ENCODE measurements around the gene FXYD4.
"Not testable (repeated sequence)": the region's sequence is repeated elsewhere in the genome, so short reads cannot be mapped to it uniquely, and the experiment has no call there.

FXYD4 gene

GRCh38 chr10:43407576-43408330, 36.3 kb downstream of the FXYD4 start:
- H3K36me3 Mint-ChIP-seq = peaks cover 76% of the 10 kb centered on the region
- H3K27ac Mint-ChIP-seq = peak overlapping the region; percentile 99
- peaks cover 45% of the 10 kb centered on the region for H3K4me1 Mint-ChIP-seq
- H3K9me3 Mint-ChIP-seq = no peaks in the 10 kb centered on the region
- peak; percentile 77 to 91 for DNase-seq (ENCODE audit: low spot score in 2 of 2)
- peak; percentile 64 for ATAC-seq
- H3K4me3 Mint-ChIP-seq = peak overlapping the region; percentile 96

GRCh38 chr10:43408331-43408709, 36.9 kb downstream of the FXYD4 start:
- Mint-ChIP-seq H3K4me1 (peaks cover 39% of the 10 kb centered on the region), H3K36me3 (peaks cover 70% of the 10 kb centered on the region), H3K4me3 (peak overlapping the region; percentile 96), H3K27ac (peak overlapping the region; percentile 99), H3K9me3 (no peaks in the 10 kb centered on the region)
- ATAC-seq (no peak), DNase-seq (ENCODE audit: low spot score in 2 of 2) (no peak)

DNA sequence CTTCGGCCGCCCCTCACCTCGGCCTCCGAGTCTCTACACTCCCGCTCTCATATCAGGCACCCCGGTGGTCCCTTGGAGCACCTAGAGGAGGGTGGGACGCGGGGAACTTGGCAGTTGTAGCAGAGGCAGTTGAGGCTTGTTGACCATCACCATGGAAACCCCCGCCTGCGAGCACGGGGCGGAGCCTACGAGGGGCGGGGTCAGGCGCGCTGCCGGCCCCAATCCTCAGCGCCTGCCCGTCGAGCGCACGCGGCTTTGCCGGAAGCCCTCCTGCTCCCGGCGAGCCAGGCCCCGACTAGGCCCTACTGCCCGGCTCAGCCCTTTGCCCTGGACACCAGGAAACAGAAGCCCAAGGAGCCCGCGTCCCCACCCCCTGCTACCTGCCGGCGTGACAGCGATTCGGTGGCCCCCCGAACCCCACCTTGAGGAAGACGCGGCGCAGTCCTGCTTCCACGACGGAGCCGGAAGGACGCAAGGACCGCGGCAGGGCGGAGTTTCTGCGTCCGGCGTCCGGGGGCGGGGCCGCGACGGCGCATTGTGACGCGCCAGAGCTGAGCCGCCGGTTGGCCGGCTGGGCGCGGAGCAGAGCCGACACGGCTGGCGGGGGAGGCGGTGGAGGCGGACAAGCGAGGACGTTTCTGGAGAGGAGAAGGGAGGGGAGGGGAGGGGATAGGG, 37.4 kb downstream of the FXYD4 start, which contains the start of gene HNRNPF:
Gene HNRNPF, minus strand, starts transcription at position 477 of the 675 bp plus-strand sequence. CDS start 21,302 bp downstream, outside the sequence.
- ATAC-seq = peak; percentile 85
- H3K36me3 Mint-ChIP-seq = peaks cover 65% of the 10 kb centered on the region
- H3K4me1 Mint-ChIP-seq = peaks cover 34% of the 10 kb centered on the region
- H3K9me3 Mint-ChIP-seq = no peaks in the 10 kb centered on the region
- peak; percentile 94 to 97 for DNase-seq (ENCODE audit: low spot score in 2 of 2)
- H3K27ac Mint-ChIP-seq = peak within 1 kb of the TSS; percentile 99
- peak within 1 kb of the TSS; percentile 96 for H3K4me3 Mint-ChIP-seq

GRCh38 chr10:43409385-43410109, 38.1 kb downstream of the FXYD4 start:
- ATAC-seq (peak; percentile 31), DNase-seq (ENCODE audit: low spot score in 2 of 2) (peak; percentile 38 to 83)
- H3K27ac Mint-ChIP-seq = peak overlapping the region; percentile 99
- no peaks in the 10 kb centered on the region for H3K9me3 Mint-ChIP-seq
- peaks cover 27% of the 10 kb centered on the region for H3K4me1 Mint-ChIP-seq
- peaks cover 58% of the 10 kb centered on the region for H3K36me3 Mint-ChIP-seq
- H3K4me3 Mint-ChIP-seq = peak overlapping the region; percentile 96

- peaks cover 50% of the 10 kb centered on the region for H3K36me3 Mint-ChIP-seq
- peak overlapping the region; percentile 99 for H3K27ac Mint-ChIP-seq
- no peak for ATAC-seq
- DNase-seq (ENCODE audit: low spot score in 2 of 2) = no peak
- peaks cover 23% of the 10 kb centered on the region for H3K4me1 Mint-ChIP-seq
- peak overlapping the region; percentile 96 for H3K4me3 Mint-ChIP-seq
- no peaks in the 10 kb centered on the region for H3K9me3 Mint-ChIP-seq
Observed at GRCh38 chr10:43410345-43410744, 38.9 kb downstream of the FXYD4 start.

DNA sequence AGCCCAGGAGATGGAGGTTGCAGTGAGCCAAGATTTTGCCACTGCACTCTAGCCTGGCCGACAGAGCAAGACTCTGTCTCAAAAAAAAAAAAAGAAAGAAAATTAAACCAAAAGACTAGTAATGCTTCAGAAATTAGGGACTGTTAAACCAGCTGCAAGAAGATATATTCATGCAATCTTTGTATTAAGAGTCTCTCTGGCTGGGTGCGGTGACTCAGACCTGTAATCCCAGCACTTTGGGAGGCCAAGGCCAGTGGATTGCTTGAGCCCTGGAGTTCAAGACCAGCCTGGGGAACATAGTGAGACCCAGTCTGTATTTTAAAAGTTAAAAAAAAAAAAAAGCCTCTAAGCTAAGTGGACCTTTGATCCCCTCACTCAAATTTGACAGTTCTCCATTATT, 40.1 kb downstream of the FXYD4 start:
- peaks cover 23% of the 10 kb centered on the region for H3K4me1 Mint-ChIP-seq
- DNase-seq (ENCODE audit: low spot score in 2 of 2) = no peak
- no peaks in the 10 kb centered on the region for H3K9me3 Mint-ChIP-seq
- H3K27ac Mint-ChIP-seq = no peak overlapping the region
- no peak for ATAC-seq
- peaks cover 38% of the 10 kb centered on the region for H3K36me3 Mint-ChIP-seq
- H3K4me3 Mint-ChIP-seq = no peak overlapping the region

- H3K27ac Mint-ChIP-seq = peak overlapping the region; percentile 50
- no peak for ATAC-seq
- H3K4me1 Mint-ChIP-seq = peaks cover 32% of the 10 kb centered on the region
Observed at GRCh38 chr10:43415544-43415943, 44.1 kb downstream of the FXYD4 start.

DNA sequence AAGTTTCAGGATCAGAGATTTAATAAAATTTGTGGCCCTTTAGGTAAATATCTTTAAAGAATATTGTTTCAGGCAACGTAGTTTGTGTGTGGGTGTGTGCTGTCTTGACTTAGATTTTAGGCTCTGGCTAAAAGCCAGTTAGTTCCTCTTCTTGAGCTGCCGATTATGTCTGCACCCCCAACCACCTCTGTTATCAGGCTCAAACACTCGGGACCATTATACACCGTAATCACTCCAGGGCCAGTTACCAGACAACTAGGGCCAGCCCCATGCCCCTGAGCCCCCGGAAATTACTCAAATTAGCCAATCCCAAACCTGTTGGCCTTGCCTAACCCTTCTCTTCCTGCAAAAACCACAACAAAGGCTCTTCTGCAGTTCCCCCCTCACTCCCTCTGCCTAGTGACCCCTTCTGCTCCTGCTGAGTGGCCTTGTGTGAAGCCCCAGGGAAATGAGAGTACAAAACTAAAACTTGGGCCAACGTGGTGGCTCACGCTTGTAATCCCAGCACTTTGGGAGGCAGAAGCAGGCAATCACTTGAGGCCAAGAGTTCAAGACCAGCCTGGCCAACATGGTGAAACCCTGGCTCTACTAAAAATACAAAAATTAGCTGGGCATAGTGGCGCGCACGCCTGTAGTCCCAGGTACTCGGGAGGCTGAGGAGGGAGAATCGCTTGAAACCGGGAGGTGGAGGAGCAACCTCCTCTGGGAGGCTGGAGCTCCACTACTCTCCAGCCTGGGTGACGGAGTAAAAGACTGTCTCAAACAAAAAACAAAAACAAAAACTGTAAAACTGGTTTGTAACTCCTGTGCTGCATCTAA, 46.7 kb downstream of the FXYD4 start:
- Mint-ChIP-seq H3K27ac (peak overlapping the region; percentile 93), H3K36me3 (peaks cover 14% of the 10 kb centered on the region), H3K4me3 (peak overlapping the region; percentile 56), H3K4me1 (peaks cover 38% of the 10 kb centered on the region), H3K9me3 (no peaks in the 10 kb centered on the region)
- ATAC-seq = peak; percentile 44
- DNase-seq (ENCODE audit: low spot score in 2 of 2) = peak in 1 of 2 donors; percentile 80

More at GRCh38 chr10:43415544-43415943, 44.1 kb downstream of the FXYD4 start:
- Mint-ChIP-seq H3K9me3 (no peaks in the 10 kb centered on the region), H3K4me3 (no peak overlapping the region), H3K36me3 (peaks cover 9% of the 10 kb centered on the region)
- DNase-seq (ENCODE audit: low spot score in 2 of 2) = no peak

- H3K4me3 Mint-ChIP-seq = peak overlapping the region; percentile 93
- no peak for ATAC-seq
- H3K27ac Mint-ChIP-seq = peak overlapping the region; percentile 96
- H3K4me1 Mint-ChIP-seq = peaks cover 38% of the 10 kb centered on the region
- DNase-seq (ENCODE audit: low spot score in 2 of 2) = no peak
- H3K36me3 Mint-ChIP-seq = peaks cover 14% of the 10 kb centered on the region
- H3K9me3 Mint-ChIP-seq = no peaks in the 10 kb centered on the region
Observed at GRCh38 chr10:43419997-43420368, 48.5 kb downstream of the FXYD4 start.

- no peaks in the 10 kb centered on the region for H3K9me3 Mint-ChIP-seq
Observed at GRCh38 chr10:43420369-43421200, 49.1 kb downstream of the FXYD4 start.

DNA sequence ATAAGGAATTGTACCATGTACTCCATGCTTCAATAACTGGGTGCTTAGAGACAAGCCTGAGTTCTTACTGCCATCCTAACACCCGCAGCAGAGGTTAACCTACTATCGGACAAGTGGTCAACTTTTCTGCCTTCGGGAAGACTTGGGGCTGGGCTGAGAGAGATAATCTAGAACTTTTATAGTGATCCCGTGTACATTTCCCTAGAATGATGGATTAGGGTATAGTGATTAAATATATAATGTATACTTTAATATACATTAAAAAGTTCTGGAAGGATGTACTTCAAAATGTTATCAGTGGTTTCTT, 49.7 kb downstream of the FXYD4 start:
- DNase-seq (ENCODE audit: low spot score in 2 of 2) = no peak
- H3K4me1 Mint-ChIP-seq = peaks cover 38% of the 10 kb centered on the region

More at GRCh38 chr10:43420369-43421200, 49.1 kb downstream of the FXYD4 start:
- H3K4me3 Mint-ChIP-seq = peak overlapping the region; percentile 93
- peak; percentile 92 for ATAC-seq
- DNase-seq (ENCODE audit: low spot score in 2 of 2) = peak; percentile 66 to 89
- H3K27ac Mint-ChIP-seq = peak overlapping the region; percentile 96
- peaks cover 38% of the 10 kb centered on the region for H3K4me1 Mint-ChIP-seq
- peaks cover 14% of the 10 kb centered on the region for H3K36me3 Mint-ChIP-seq

DNA sequence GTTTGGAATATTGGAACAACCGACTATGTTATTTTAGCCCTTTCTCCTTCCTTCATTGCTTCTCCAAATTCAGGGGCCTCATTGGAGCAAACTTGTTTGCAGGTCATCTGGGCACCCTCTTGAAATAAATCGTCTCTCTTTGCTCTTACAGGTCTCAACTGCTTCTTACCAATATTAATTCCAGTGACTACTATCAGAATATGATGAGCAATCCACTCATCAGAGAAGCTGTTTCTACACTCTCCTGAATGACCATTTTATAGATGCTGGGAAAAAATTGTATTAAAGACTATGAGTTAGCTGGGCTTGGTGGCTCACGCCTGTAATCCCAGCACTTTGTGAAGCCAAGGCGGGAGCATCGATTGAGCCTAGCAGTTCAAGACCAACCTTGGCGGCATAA, 50.1 kb downstream of the FXYD4 start:
- Mint-ChIP-seq H3K27ac (peak overlapping the region; percentile 96), H3K9me3 (no peaks in the 10 kb centered on the region), H3K4me3 (peak overlapping the region; percentile 93), H3K36me3 (peaks cover 14% of the 10 kb centered on the region), H3K4me1 (peaks cover 38% of the 10 kb centered on the region)
- no peak for ATAC-seq
- no peak for DNase-seq (ENCODE audit: low spot score in 2 of 2)

More for the DNA sequence above, 49.7 kb downstream of the FXYD4 start:
- Mint-ChIP-seq H3K4me3 (peak overlapping the region; percentile 93), H3K27ac (peak overlapping the region; percentile 96), H3K9me3 (no peaks in the 10 kb centered on the region), H3K36me3 (peaks cover 14% of the 10 kb centered on the region)
- ATAC-seq = no peak

DNA sequence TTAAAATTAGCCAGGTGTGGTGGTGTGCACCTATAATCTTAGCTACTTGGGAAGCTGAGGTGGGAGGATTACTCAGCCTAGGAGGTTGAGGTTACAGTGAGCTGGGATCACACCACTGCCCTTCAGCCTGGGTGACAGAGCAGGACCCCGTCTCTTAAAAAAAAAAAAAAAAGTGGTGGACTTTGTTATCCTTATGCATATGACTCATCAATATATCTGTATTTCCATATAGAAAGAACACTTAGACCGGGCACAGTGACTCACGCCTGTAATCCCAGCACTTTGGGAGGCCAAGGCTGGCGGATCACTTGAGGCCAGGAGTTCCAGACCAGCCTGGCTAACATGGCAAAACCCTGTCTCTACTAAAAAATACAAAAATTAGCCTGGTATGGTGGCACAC, 50.5 kb downstream of the FXYD4 start:
- not testable (repeated sequence) for ATAC-seq; H3K9me3 Mint-ChIP-seq; DNase-seq (ENCODE audit: low spot score in 2 of 2)
- Mint-ChIP-seq H3K27ac (peak overlapping the region; percentile 96), H3K36me3 (peaks cover 14% of the 10 kb centered on the region), H3K4me1 (peaks cover 38% of the 10 kb centered on the region), H3K4me3 (peak overlapping the region; percentile 93)

DNA sequence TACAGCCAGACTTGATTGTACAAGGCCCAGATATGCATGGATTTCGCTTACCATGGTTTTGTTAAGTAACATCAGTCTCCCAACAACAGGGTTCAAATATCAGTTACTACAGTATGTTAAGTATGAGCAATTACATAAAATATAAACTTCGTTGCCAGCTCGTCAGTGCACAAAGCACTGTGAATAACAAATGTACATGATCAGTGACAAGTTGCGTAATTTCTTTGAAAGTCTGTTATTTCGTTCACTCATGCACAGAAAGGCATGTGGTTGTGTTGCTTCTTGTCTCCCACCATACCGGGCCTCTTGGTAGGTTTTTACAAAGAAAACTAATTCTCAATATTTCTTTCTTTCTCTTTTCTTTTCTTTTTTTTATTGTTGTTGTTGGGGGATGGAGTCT, 53.0 kb downstream of the FXYD4 start:
- Mint-ChIP-seq H3K4me1 (peaks cover 19% of the 10 kb centered on the region), H3K4me3 (no peak overlapping the region), H3K27ac (no peak overlapping the region), H3K9me3 (no peaks in the 10 kb centered on the region), H3K36me3 (peaks cover 7% of the 10 kb centered on the region)
- no peak for ATAC-seq
- no peak for DNase-seq (ENCODE audit: low spot score in 2 of 2)

Measured in stimulated activated effector memory CD8-positive, alpha-beta T cell treated with anti-CD3 and anti-CD28 coated beads, Interleukin-12 subunit alpha, Interleukin-12 subunit beta, amount 100 ng/mL, for 72 hours (primary cell).